NB4 (cell line): ENCODE data around the gene LSAMP.

Experiments used
- DNase-seq: peaks from one replicate; pipeline ENCODE4 v3.0.0; 2010; ENCODE audit warnings: low read depth
- H3K4me3 ChIP-seq: one replicate; pipeline ENCODE4 v1.5.1; 2011; ENCODE audit warnings: mild to moderate bottlenecking, low read depth, low read length, moderate library complexity
- MYC ChIP-seq: IDR thresholded peaks from 2 replicates; pipeline ENCODE4 v1.6.1; 2011; ENCODE audit warnings: low read depth, low read length
- POLR2A ChIP-seq: IDR thresholded peaks from 2 replicates; pipeline ENCODE4 v1.6.1; 2011; ENCODE audit warnings: mild to moderate bottlenecking; ENCODE audit not compliant: insufficient read length; ENCODE audit errors: extremely low read depth
- TF ChIP-seq, protein P1 (sequence below): IDR thresholded peaks from one replicate; pipeline ENCODE4 v1.5.1; 2012; ENCODE audit warnings: low read depth, low read length
- TF ChIP-seq, protein P2 (sequence below): IDR thresholded peaks from 2 replicates; pipeline ENCODE4 v1.6.1; 2011; ENCODE audit warnings: low read depth, low read length

Gene LSAMP

DNA sequence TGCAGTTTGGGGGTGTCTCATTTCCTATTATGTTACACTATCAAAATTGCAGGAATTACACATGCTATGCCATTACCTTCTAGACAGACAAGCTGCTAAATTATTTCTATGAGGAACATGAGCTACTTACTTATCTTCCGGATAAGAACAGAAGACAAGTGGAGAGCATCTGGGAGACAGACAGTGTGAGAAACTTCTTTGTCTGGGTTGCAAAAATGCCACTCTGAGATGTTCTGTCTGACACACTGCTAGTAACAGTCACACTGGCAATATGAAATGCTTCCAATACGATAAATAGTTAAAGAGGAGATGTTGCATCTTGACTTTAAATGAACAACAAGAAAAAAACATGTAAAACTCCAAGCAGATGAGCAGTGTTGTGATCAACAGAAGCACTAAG is 40.1 kb downstream of the LSAMP start:
- no peak for DNase-seq
- H3K4me3 ChIP-seq: no peak overlapping the region
- TF ChIP-seq, protein P1, sequence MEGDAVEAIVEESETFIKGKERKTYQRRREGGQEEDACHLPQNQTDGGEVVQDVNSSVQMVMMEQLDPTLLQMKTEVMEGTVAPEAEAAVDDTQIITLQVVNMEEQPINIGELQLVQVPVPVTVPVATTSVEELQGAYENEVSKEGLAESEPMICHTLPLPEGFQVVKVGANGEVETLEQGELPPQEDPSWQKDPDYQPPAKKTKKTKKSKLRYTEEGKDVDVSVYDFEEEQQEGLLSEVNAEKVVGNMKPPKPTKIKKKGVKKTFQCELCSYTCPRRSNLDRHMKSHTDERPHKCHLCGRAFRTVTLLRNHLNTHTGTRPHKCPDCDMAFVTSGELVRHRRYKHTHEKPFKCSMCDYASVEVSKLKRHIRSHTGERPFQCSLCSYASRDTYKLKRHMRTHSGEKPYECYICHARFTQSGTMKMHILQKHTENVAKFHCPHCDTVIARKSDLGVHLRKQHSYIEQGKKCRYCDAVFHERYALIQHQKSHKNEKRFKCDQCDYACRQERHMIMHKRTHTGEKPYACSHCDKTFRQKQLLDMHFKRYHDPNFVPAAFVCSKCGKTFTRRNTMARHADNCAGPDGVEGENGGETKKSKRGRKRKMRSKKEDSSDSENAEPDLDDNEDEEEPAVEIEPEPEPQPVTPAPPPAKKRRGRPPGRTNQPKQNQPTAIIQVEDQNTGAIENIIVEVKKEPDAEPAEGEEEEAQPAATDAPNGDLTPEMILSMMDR: no peak
- TF ChIP-seq POLR2A: no peak
- TF ChIP-seq, protein P2, sequence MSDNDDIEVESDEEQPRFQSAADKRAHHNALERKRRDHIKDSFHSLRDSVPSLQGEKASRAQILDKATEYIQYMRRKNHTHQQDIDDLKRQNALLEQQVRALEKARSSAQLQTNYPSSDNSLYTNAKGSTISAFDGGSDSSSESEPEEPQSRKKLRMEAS: no peak
- TF ChIP-seq MYC: no peak

DNA sequence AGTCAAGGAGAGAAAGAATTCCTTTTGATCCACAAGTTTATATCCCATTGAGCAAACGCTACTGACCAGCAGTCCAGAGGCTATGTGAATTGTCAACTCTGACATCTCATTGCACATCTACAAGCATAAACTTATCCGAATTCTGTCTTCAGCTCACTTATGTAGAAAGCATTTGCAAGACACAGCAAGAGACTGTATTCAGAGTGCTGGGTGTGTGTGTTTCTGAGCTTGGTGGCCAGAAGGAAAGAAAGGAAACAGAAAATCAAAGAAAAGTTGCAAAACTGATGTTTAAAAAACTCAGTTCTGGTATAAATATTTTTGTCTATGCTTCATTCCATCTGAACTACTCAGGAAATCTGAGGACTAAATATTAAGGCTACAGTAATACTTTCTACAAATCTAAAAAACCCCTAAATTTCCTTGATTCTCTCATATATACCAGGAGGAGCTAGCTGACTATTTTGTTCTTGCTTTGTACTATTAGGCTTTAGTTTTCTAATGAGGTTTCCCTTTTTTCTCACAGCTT is 45.5 kb downstream of the LSAMP start:
- TF ChIP-seq POLR2A: no peak
- H3K4me3 ChIP-seq: no peak overlapping the region
- no peak for DNase-seq

DNA sequence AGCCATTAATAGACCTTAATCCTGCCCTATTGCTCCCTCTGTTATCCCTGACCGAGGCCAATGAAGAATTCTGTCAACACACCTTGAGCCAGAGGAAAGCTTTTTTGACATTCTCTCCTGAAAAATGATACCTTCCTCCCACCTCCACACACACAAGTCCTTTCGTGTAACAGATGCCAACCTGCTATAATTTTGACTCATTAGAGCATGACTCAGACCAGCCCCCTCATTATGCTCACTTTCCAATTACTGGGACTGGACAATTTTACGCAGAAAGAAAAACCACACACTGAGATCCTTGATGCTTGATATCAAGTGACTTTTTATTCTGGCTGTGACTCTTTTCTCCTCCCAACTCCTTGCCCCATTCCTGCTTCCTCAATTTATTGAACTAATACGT is 50.9 kb downstream of the LSAMP start:
- TF ChIP-seq, protein P2: no peak
- TF ChIP-seq, protein P1: no peak
- TF ChIP-seq MYC (no peak), POLR2A (no peak)
- no peak for DNase-seq
- no peak overlapping the region for H3K4me3 ChIP-seq

DNA sequence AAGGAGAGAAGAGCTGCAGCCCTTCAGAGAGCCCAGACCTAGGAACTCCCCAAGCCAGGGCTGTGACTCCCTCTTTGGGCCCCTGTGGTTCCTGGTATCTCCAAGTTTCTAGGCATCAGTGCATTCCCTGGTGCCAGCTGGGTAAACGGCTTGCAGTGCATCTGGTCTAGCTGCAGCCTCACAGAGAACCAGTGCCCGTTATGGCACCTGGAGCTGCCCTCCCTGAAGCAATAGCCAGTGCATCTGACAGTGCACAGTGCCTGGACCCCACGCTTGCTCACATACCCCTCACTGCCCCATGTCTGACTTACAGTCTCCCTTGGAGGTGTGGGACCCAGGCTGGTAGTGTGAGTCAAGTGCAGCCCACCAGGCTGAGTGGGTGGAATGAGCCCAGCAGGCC is 52.1 kb downstream of the LSAMP start:
- no peak overlapping the region for H3K4me3 ChIP-seq
- TF ChIP-seq MYC (no peak), POLR2A (no peak)
- TF ChIP-seq, protein P1: no peak
- TF ChIP-seq, protein P2: no peak
- no peak for DNase-seq

DNA sequence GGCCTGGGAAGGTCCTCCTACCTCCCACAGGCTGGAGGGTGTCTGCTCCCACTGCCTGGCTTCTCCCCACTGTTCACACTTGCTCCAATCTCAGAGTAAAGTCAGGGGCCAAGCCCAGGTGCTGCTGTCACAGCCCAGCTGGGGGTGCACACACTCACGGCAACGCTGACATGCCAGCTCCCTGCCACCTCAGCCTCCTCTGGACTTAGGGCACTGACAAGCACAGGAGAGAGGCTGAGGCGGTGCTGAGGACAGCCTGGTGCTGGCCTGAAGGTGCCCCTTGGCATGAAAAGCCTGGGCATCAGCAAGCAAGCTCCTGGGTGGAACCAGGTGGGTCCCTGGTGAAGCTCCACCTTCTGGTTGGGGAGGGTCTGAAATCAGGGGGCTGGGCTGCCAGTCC is 53.0 kb downstream of the LSAMP start:
- no peak for TF ChIP-seq POLR2A
- no peak for TF ChIP-seq MYC
- TF ChIP-seq, protein P1: no peak
- TF ChIP-seq, protein P2: no peak
- DNase-seq: no peak
- H3K4me3 ChIP-seq: no peak overlapping the region

DNA sequence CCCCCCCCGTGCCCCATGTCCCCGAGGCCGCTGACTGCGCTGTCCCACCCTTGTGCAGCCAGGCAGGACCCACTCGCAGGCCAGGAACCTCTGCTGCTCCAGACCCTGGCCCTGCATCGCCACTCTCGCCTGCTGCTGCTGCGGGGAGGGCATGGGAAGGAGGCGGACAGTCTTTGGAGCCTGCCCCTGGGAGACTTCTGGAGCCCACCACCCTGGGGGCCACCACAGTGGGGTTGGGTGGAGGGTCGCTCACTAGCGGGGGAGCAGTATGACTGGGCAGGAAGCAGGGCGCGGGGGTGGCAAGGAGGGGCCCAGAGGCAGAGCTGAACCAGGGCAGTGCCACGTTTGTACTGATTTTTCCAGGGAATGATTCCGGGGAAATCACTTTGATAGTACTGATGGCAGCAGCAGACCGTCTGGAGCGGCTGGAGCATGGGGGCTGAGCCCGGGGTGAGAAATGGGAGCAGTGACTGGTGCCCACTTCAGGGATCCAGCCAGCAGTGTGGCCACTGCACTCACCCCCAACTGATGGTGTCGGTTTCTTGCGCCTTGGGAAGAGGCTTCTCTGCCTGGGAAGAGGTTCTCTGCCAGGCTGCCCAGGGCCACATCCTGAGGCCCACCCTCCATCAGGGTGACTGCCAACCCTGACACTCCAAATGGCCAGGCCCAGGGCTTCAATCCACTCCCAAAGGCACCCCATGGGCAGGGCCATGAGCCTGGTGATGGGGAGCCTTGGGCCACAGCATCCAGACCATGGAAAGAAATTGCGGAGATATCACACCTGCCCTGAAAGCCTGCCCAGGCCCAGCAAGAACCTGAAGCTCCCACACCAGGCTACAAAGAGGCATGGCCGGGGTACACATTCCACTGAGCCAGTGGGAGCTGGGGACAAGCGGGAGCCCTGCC is 53.7 kb downstream of the LSAMP start:
- TF ChIP-seq POLR2A: no peak
- TF ChIP-seq, protein P1: no peak
- TF ChIP-seq, protein P2: no peak
- DNase-seq: no peak
- no peak overlapping the region for H3K4me3 ChIP-seq
